SH-SY5Y (cell line): ENCODE data around the gene PLPP2.

ENCODE experiments used
- GATA2 ChIP-seq: IDR thresholded peaks from 2 replicates; pipeline ENCODE4 v1.6.1; 2011; ENCODE audit warnings: mild to moderate bottlenecking, low read depth, low read length
- GATA3 ChIP-seq: IDR thresholded peaks from 2 replicates; pipeline ENCODE4 v1.6.1; 2011; ENCODE audit warnings: low read depth, mild to moderate bottlenecking, low read length, moderate library complexity

GRCh38 chr19:294341-294945 lies 3.2 kb upstream of the PLPP2 start:
- TF ChIP-seq GATA3, result no peak
- no peak for TF ChIP-seq GATA2
